Spleen (tissue), 7 donors: ENCODE measurements around the gene SYNGR1.

Experiments
- CTCF ChIP-seq, 11 experiments: fragments of 200-600 bp in 7 of 11; fragments of 450-650 bp in 4 of 11; sonication (generic) in 4 of 11; IDR thresholded peaks in 8 of 11; conservative IDR thresholded peaks in 3 of 11; 1 replicate in 7 of 11; 2 replicates in 4 of 11; pipeline versions ENCODE4 v1.4.0 to v1.8.0; 2016 to 2021; ENCODE audit warnings: antibody characterized with exemption in 11 of 11, inconsistent platforms in 4 of 11, mild to moderate bottlenecking in 1 of 11
- POLR2A ChIP-seq, 3 donors: fragments of 450-650 bp; IDR thresholded peaks; one replicate each; pipeline ENCODE4 v1.5.1; 2017; ENCODE audit warnings: antibody characterized with exemption in 3 of 3, mild to moderate bottlenecking in 1 of 3
- POLR2AphosphoS5 ChIP-seq, 3 donors: sonication (generic); formaldehyde crosslinking; IDR thresholded peaks; one replicate each; pipeline ENCODE4 v1.5.1; 2017; ENCODE audit warnings: antibody characterized with exemption in 3 of 3
- donor health status: DM: no; HTN: no; CAD: no; lungs with moderate emphysema.
- donor health status: DM: no; HTN: no; CAD: no.
- donor health status: DM: no; HTN: no; CAD: no.

GRCh38 chr22:39374191-39374590, 24.4 kb downstream of the SYNGR1 start:
- TF ChIP-seq CTCF (IDR thresholded peaks at IDR 0.05 in 8 of 11, conservative IDR thresholded peaks at IDR 0.05 in 3 of 11) (no peak), POLR2A (IDR thresholded peaks at IDR 0.05) (no peak), POLR2AphosphoS5 (IDR thresholded peaks at IDR 0.05) (no peak)
